Measurements from ENCODE around the gene ZNF831.

DNA sequence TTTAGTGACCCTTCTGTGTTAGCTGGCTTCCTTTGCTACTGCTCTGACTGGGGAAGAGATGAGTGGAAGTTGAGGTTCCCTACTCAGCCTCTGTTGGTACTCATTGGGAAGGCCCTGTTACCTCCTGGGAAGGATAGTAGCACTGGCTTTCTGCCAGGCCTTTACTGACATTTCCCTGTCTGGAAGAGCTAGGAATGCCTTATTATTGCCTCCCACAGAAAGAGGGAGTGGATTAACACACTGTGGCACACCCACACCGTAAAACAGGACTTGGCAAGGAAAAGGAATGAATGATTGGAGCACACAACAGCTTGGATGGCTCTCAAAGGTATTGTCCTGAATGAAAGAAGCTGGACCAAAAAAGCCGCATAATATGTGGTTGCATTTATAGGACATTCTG is 12.2 kb downstream of the ZNF831 start:
- no peak for TF ChIP-seq EZH2 (IDR thresholded peaks at IDR 0.05; ENCODE audit: insufficient read depth, low read length)
- TF ChIP-seq, protein P1, sequence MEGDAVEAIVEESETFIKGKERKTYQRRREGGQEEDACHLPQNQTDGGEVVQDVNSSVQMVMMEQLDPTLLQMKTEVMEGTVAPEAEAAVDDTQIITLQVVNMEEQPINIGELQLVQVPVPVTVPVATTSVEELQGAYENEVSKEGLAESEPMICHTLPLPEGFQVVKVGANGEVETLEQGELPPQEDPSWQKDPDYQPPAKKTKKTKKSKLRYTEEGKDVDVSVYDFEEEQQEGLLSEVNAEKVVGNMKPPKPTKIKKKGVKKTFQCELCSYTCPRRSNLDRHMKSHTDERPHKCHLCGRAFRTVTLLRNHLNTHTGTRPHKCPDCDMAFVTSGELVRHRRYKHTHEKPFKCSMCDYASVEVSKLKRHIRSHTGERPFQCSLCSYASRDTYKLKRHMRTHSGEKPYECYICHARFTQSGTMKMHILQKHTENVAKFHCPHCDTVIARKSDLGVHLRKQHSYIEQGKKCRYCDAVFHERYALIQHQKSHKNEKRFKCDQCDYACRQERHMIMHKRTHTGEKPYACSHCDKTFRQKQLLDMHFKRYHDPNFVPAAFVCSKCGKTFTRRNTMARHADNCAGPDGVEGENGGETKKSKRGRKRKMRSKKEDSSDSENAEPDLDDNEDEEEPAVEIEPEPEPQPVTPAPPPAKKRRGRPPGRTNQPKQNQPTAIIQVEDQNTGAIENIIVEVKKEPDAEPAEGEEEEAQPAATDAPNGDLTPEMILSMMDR (IDR thresholded peaks at IDR 0.05; ENCODE audit: insufficient read depth, low read depth, low read length) = no peak

All from astrocyte (in vitro differentiated cells and primary cell).